Ectodermal cell (in vitro differentiated cells): ENCODE data around the gene OSBP.
A peak's percentile ranks its signal among the peaks of the same experiment; 100 is the strongest.

Experiments
- H3K27ac ChIP-seq: 2 replicates; pipeline ENCODE4 v1.7.0; 2013; ENCODE audit warnings: mild to moderate bottlenecking, low read depth, low read length; ENCODE audit not compliant: insufficient read depth, poor library complexity, severe bottlenecking
- H3K27me3 ChIP-seq: 2 replicates; pipeline ENCODE4 v1.7.0; 2013; ENCODE audit warnings: mild to moderate bottlenecking, low read length; ENCODE audit not compliant: insufficient read depth, control insufficient read depth, poor library complexity, severe bottlenecking
- H3K36me3 ChIP-seq: one replicate; pipeline ENCODE4 v1.7.0; 2013; ENCODE audit warnings: low read length; ENCODE audit not compliant: control insufficient read depth, insufficient read depth
- H3K4me1 ChIP-seq: one replicate; pipeline ENCODE4 v1.7.0; 2013; ENCODE audit warnings: low read length; ENCODE audit not compliant: control insufficient read depth, insufficient read depth
- H3K4me3 ChIP-seq: 2 replicates; pipeline ENCODE4 v1.7.0; 2013; ENCODE audit warnings: low read depth, low read length, control low read depth; ENCODE audit not compliant: insufficient read depth
- H3K9me3 ChIP-seq: 2 replicates; pipeline ENCODE4 v1.7.0; 2013; ENCODE audit warnings: mild to moderate bottlenecking, low read length, moderate library complexity; ENCODE audit not compliant: control insufficient read depth
- WGBS, 2 experiments: methylation state at CpG; one replicate each; pipeline ENCODE4 v1.1.7; 2013; ENCODE audit warnings: missing lambda C conversion rate in 2 of 2; 5-methylcytosine and 5-hydroxymethylcytosine counted together

OSBP gene

GRCh38 chr11:59556917-59557348 lies 58.6 kb downstream of the OSBP start:
- H3K9me3 ChIP-seq: no peaks in the 10 kb centered on the region
- no peaks in the 10 kb centered on the region for H3K27me3 ChIP-seq
- H3K27ac ChIP-seq: no peak overlapping the region
- H3K36me3 ChIP-seq: no peaks in the 10 kb centered on the region
- WGBS, 2 experiments: 11 to 12% methylated on average over 13 of the region's 13 CpGs
- peaks cover 2% of the 10 kb centered on the region for H3K4me1 ChIP-seq
- H3K4me3 ChIP-seq: peak overlapping the region; percentile 50

GRCh38 chr11:59556115-59556916 lies 59.3 kb downstream of the OSBP start:
- no peaks in the 10 kb centered on the region for H3K36me3 ChIP-seq
- peaks cover 2% of the 10 kb centered on the region for H3K4me1 ChIP-seq
- no peak overlapping the region for H3K27ac ChIP-seq
- 4 to 5% methylated on average over 29 of the region's 30 CpGs for WGBS, 2 experiments
- H3K9me3 ChIP-seq: no peaks in the 10 kb centered on the region
- H3K4me3 ChIP-seq: peak overlapping the region; percentile 50
- H3K27me3 ChIP-seq: no peaks in the 10 kb centered on the region

GRCh38 chr11:59555601-59556114 lies 59.9 kb downstream of the OSBP start:
- H3K27ac ChIP-seq: no peak overlapping the region
- H3K9me3 ChIP-seq: no peaks in the 10 kb centered on the region
- no peaks in the 10 kb centered on the region for H3K4me1 ChIP-seq
- WGBS, 2 experiments: 5% methylated on average over 17 of the region's 17 CpGs
- peak overlapping the region; percentile 50 for H3K4me3 ChIP-seq
- H3K36me3 ChIP-seq: no peaks in the 10 kb centered on the region
- no peaks in the 10 kb centered on the region for H3K27me3 ChIP-seq

GRCh38 chr11:59553323-59553722 lies 62.3 kb downstream of the OSBP start:
- no peaks in the 10 kb centered on the region for H3K4me1 ChIP-seq
- H3K4me3 ChIP-seq: no peak overlapping the region
- H3K27ac ChIP-seq: no peak overlapping the region
- no peaks in the 10 kb centered on the region for H3K27me3 ChIP-seq
- H3K9me3 ChIP-seq: no peaks in the 10 kb centered on the region
- 90 to 92% methylated on average over 21 of the region's 21 CpGs for WGBS, 2 experiments
- no peaks in the 10 kb centered on the region for H3K36me3 ChIP-seq

GRCh38 chr11:59552844-59553243 lies 62.7 kb downstream of the OSBP start:
- no peak overlapping the region for H3K4me3 ChIP-seq
- H3K27me3 ChIP-seq: no peaks in the 10 kb centered on the region
- no peaks in the 10 kb centered on the region for H3K9me3 ChIP-seq
- H3K27ac ChIP-seq: no peak overlapping the region
- H3K4me1 ChIP-seq: no peaks in the 10 kb centered on the region
- WGBS, 2 experiments: 72 to 76% methylated on average over 2 of the region's 2 CpGs
- H3K36me3 ChIP-seq: no peaks in the 10 kb centered on the region

GRCh38 chr11:59551659-59552521 lies 63.7 kb downstream of the OSBP start:
- H3K27ac ChIP-seq: peak overlapping the region; percentile 85
- H3K27me3 ChIP-seq: no peaks in the 10 kb centered on the region
- no peaks in the 10 kb centered on the region for H3K36me3 ChIP-seq
- H3K9me3 ChIP-seq: no peaks in the 10 kb centered on the region
- 10% methylated on average over 28 to 30 of the region's 30 CpGs for WGBS, 2 experiments
- H3K4me3 ChIP-seq: peak overlapping the region; percentile 78
- H3K4me1 ChIP-seq: no peaks in the 10 kb centered on the region

- no peaks in the 10 kb centered on the region for H3K9me3 ChIP-seq
- 1% methylated on average over 33 of the region's 34 CpGs for WGBS, 2 experiments
- H3K27me3 ChIP-seq: no peaks in the 10 kb centered on the region
- H3K4me3 ChIP-seq: peak overlapping the region; percentile 78
- no peaks in the 10 kb centered on the region for H3K36me3 ChIP-seq
- H3K4me1 ChIP-seq: no peaks in the 10 kb centered on the region
- H3K27ac ChIP-seq: peak overlapping the region; percentile 85
These were observed 64.5 kb downstream of the OSBP start for GRCh38 chr11:59550842-59551658.

GRCh38 chr11:59550368-59550841 lies 65.2 kb downstream of the OSBP start:
- WGBS, 2 experiments: 0% methylated on average over 31 of the region's 31 CpGs
- Histone ChIP-seq H3K4me3 (peak overlapping the region; percentile 78), H3K27ac (peak overlapping the region; percentile 85), H3K9me3 (no peaks in the 10 kb centered on the region), H3K36me3 (no peaks in the 10 kb centered on the region), H3K4me1 (no peaks in the 10 kb centered on the region), H3K27me3 (no peaks in the 10 kb centered on the region)

- Histone ChIP-seq H3K4me1 (no peaks in the 10 kb centered on the region), H3K9me3 (no peaks in the 10 kb centered on the region), H3K4me3 (no peak overlapping the region), H3K27ac (no peak overlapping the region), H3K36me3 (no peaks in the 10 kb centered on the region), H3K27me3 (no peaks in the 10 kb centered on the region)
- WGBS, 2 experiments: 98 to 100% methylated on average over 2 to 5 of the region's 5 CpGs
These were observed 67.3 kb downstream of the OSBP start for GRCh38 chr11:59548309-59548656.
